ENCODE measurements around the gene SEMA3C.

SEMA3C gene

GRCh38 chr7:80705130-80705781 is 213.6 kb downstream of the SEMA3C start:
- H3K27me3 ChIP-seq (ENCODE audit: insufficient read depth, low read length, poor library complexity): no peaks in the 10 kb centered on the region
- no peak for DNase-seq
- H4K20me1 ChIP-seq (ENCODE audit: insufficient read depth, low read length): no peaks in the 10 kb centered on the region
- no peak overlapping the region for H3K4me2 ChIP-seq (ENCODE audit: insufficient read depth, low read length)
- TF ChIP-seq, protein P1, sequence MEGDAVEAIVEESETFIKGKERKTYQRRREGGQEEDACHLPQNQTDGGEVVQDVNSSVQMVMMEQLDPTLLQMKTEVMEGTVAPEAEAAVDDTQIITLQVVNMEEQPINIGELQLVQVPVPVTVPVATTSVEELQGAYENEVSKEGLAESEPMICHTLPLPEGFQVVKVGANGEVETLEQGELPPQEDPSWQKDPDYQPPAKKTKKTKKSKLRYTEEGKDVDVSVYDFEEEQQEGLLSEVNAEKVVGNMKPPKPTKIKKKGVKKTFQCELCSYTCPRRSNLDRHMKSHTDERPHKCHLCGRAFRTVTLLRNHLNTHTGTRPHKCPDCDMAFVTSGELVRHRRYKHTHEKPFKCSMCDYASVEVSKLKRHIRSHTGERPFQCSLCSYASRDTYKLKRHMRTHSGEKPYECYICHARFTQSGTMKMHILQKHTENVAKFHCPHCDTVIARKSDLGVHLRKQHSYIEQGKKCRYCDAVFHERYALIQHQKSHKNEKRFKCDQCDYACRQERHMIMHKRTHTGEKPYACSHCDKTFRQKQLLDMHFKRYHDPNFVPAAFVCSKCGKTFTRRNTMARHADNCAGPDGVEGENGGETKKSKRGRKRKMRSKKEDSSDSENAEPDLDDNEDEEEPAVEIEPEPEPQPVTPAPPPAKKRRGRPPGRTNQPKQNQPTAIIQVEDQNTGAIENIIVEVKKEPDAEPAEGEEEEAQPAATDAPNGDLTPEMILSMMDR (IDR thresholded peaks at IDR 0.05; ENCODE audit: borderline replicate concordance, extremely low read depth, low read length, poor library complexity, severe bottlenecking): no peak
- no peak for TF ChIP-seq EZH2 (IDR thresholded peaks at IDR 0.05; ENCODE audit: borderline replicate concordance, low read depth, low read length, severe bottlenecking)
- no peak overlapping the region for H3K9ac ChIP-seq (ENCODE audit: low read depth, low read length)
- H3K4me1 ChIP-seq (ENCODE audit: insufficient read depth, low read length): no peaks in the 10 kb centered on the region
- ATAC-seq (ENCODE audit: insufficient read depth, low read depth): no peak
- no peak overlapping the region for H3K4me3 ChIP-seq (ENCODE audit: low read depth in 1 of 2, low read length in 2 of 2)
- no peaks in the 10 kb centered on the region for H3K36me3 ChIP-seq (ENCODE audit: insufficient read depth, low read length)
- H2AFZ ChIP-seq (ENCODE audit: low read depth, low read length): no peak overlapping the region
- H3K79me2 ChIP-seq (ENCODE audit: insufficient read depth, low read length): no peaks in the 10 kb centered on the region
- H3K27ac ChIP-seq (ENCODE audit: low read length): no peak overlapping the region
- H3K9me3 ChIP-seq (ENCODE audit: insufficient read depth, low read length, severe bottlenecking): no peaks in the 10 kb centered on the region

DNA sequence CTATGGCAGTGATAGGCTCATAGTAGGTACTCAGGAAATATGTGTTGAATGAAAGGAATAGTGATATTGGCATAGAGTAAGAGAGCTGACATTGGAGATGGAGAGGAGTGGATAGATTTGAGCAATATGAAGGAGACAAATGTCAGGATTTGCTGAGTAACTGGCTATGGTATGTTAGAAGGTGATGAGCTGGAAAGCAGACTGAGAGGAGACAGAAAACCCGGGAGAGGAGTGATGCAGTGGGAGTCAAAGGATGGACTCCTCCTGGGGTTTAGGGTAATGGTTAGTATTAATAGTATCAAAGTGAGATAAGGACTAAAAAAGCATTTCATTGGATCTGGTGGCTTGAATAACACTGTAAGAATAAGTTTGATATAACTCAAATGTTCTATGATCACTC is 215.6 kb downstream of the SEMA3C start:
- Histone ChIP-seq H3K4me2 (ENCODE audit: insufficient read depth, low read length) (no peak overlapping the region), H3K27ac (ENCODE audit: low read length) (no peak overlapping the region), H3K4me1 (ENCODE audit: insufficient read depth, low read length) (no peaks in the 10 kb centered on the region), H3K4me3 (ENCODE audit: low read depth in 1 of 2, low read length in 2 of 2) (no peak overlapping the region), H3K9me3 (ENCODE audit: insufficient read depth, low read length, severe bottlenecking) (no peaks in the 10 kb centered on the region), H4K20me1 (ENCODE audit: insufficient read depth, low read length) (no peaks in the 10 kb centered on the region), H2AFZ (ENCODE audit: low read depth, low read length) (no peak overlapping the region), H3K9ac (ENCODE audit: low read depth, low read length) (no peak overlapping the region), H3K27me3 (ENCODE audit: insufficient read depth, low read length, poor library complexity) (no peaks in the 10 kb centered on the region), H3K79me2 (ENCODE audit: insufficient read depth, low read length) (no peaks in the 10 kb centered on the region), H3K36me3 (ENCODE audit: insufficient read depth, low read length) (no peaks in the 10 kb centered on the region)
- no peak for ATAC-seq (ENCODE audit: insufficient read depth, low read depth)
- DNase-seq: no peak
- TF ChIP-seq, protein P1 (IDR thresholded peaks at IDR 0.05; ENCODE audit: borderline replicate concordance, extremely low read depth, low read length, poor library complexity, severe bottlenecking): no peak

GRCh38 chr7:80699721-80700256 is 219.1 kb downstream of the SEMA3C start:
- no peak for ATAC-seq (ENCODE audit: insufficient read depth, low read depth)
- TF ChIP-seq EZH2 (IDR thresholded peaks at IDR 0.05; ENCODE audit: borderline replicate concordance, low read depth, low read length, severe bottlenecking): no peak
- TF ChIP-seq, protein P1 (IDR thresholded peaks at IDR 0.05; ENCODE audit: borderline replicate concordance, extremely low read depth, low read length, poor library complexity, severe bottlenecking): no peak
- H3K9ac ChIP-seq (ENCODE audit: low read depth, low read length): no peak overlapping the region

More at GRCh38 chr7:80699721-80700256, 219.1 kb downstream of the SEMA3C start:
- Histone ChIP-seq H3K79me2 (ENCODE audit: insufficient read depth, low read length) (no peaks in the 10 kb centered on the region), H3K27me3 (ENCODE audit: insufficient read depth, low read length, poor library complexity) (no peaks in the 10 kb centered on the region), H3K36me3 (ENCODE audit: insufficient read depth, low read length) (no peaks in the 10 kb centered on the region), H3K4me1 (ENCODE audit: insufficient read depth, low read length) (no peaks in the 10 kb centered on the region), H4K20me1 (ENCODE audit: insufficient read depth, low read length) (no peaks in the 10 kb centered on the region), H2AFZ (ENCODE audit: low read depth, low read length) (no peak overlapping the region), H3K4me2 (ENCODE audit: insufficient read depth, low read length) (no peak overlapping the region), H3K4me3 (ENCODE audit: low read depth in 1 of 2, low read length in 2 of 2) (no peak overlapping the region), H3K27ac (ENCODE audit: low read length) (no peak overlapping the region), H3K9me3 (ENCODE audit: insufficient read depth, low read length, severe bottlenecking) (no peaks in the 10 kb centered on the region)
- no peak for DNase-seq
